ENCODE results near the gene NFATC2.

DNA sequence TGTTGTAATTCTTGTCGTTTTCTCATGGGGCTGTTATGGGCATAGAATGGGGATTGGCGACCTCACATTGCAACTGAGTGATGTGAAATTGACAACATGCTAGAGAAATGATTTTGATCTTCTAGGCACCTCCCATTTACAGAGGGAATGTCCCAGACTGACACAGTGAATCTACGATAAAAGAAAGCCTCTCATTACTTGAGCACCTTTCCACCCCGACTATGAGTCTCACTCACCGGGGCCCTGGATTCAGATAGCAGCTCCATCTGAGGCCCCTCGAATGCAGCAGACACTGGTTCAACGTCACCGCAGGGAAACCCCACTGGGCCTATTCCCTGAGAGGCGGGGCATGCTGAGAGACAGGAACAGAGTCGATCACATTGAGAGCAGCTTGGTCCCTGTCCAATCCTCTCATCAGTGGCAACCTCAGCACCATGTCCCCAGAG is 49.1 kb downstream of the NFATC2 start:
- TF ChIP-seq, protein P1, sequence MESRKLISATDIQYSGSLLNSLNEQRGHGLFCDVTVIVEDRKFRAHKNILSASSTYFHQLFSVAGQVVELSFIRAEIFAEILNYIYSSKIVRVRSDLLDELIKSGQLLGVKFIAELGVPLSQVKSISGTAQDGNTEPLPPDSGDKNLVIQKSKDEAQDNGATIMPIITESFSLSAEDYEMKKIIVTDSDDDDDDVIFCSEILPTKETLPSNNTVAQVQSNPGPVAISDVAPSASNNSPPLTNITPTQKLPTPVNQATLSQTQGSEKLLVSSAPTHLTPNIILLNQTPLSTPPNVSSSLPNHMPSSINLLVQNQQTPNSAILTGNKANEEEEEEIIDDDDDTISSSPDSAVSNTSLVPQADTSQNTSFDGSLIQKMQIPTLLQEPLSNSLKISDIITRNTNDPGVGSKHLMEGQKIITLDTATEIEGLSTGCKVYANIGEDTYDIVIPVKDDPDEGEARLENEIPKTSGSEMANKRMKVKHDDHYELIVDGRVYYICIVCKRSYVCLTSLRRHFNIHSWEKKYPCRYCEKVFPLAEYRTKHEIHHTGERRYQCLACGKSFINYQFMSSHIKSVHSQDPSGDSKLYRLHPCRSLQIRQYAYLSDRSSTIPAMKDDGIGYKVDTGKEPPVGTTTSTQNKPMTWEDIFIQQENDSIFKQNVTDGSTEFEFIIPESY (IDR thresholded peaks at IDR 0.05; ENCODE audit: extremely low read depth, insufficient replicate concordance, low read length), result no peak
- no peak for TF ChIP-seq EZH2 (IDR thresholded peaks at IDR 0.05)
- TF ChIP-seq, protein P2, sequence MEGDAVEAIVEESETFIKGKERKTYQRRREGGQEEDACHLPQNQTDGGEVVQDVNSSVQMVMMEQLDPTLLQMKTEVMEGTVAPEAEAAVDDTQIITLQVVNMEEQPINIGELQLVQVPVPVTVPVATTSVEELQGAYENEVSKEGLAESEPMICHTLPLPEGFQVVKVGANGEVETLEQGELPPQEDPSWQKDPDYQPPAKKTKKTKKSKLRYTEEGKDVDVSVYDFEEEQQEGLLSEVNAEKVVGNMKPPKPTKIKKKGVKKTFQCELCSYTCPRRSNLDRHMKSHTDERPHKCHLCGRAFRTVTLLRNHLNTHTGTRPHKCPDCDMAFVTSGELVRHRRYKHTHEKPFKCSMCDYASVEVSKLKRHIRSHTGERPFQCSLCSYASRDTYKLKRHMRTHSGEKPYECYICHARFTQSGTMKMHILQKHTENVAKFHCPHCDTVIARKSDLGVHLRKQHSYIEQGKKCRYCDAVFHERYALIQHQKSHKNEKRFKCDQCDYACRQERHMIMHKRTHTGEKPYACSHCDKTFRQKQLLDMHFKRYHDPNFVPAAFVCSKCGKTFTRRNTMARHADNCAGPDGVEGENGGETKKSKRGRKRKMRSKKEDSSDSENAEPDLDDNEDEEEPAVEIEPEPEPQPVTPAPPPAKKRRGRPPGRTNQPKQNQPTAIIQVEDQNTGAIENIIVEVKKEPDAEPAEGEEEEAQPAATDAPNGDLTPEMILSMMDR (IDR thresholded peaks at IDR 0.05 in 2 of 3, conservative IDR thresholded peaks at IDR 0.05 in 1 of 3; ENCODE audit: borderline replicate concordance in 1 of 3, insufficient read depth in 1 of 3, low read depth in 2 of 3, low read length in 2 of 3), result no peak
- no peak for TF ChIP-seq FOSL1 (IDR thresholded peaks at IDR 0.05; ENCODE audit: low read depth)
- TF ChIP-seq POLR2A (IDR thresholded peaks at IDR 0.05; ENCODE audit: borderline replicate concordance, extremely low read depth, insufficient read depth, insufficient read length), result no peak

Measured in HCT116 (cell line).